Activated gamma-delta T cell treated with anti-CD3 and anti-CD28 coated beads, Interleukin-2, amount 50 U/mL, for 16 hours (primary cell): ENCODE data around the gene ADORA2A.

ENCODE experiments used
- DNase-seq: peaks from one replicate; pipeline ENCODE4 v3.0.0-alpha.2; 2020; ENCODE audit warnings: low read depth

Gene ADORA2A

GRCh38 chr22:24418786-24419474 is 8.5 kb upstream of the ADORA2A start:
- DNase-seq: no peak

GRCh38 chr22:24419475-24419850 is 7.9 kb upstream of the ADORA2A start:
- DNase-seq: no peak

GRCh38 chr22:24420072-24420976 is 7.1 kb upstream of the ADORA2A start:
- DNase-seq: no peak

- DNase-seq: no peak
Observed at GRCh38 chr22:24420977-24421343, 6.4 kb upstream of the ADORA2A start.

GRCh38 chr22:24421428-24421931 is 5.9 kb upstream of the ADORA2A start:
- DNase-seq: no peak

GRCh38 chr22:24422102-24422665 is 5.2 kb upstream of the ADORA2A start:
- DNase-seq: no peak

- DNase-seq: peak; percentile 52
Observed at GRCh38 chr22:24423519-24424000, 3.8 kb upstream of the ADORA2A start.

- DNase-seq: no peak
Observed at GRCh38 chr22:24424001-24424900, 3.1 kb upstream of the ADORA2A start.

- no peak for DNase-seq
Observed at GRCh38 chr22:24424901-24425775, 2.3 kb upstream of the ADORA2A start.

GRCh38 chr22:24426436-24426835 is 963 bp upstream of the ADORA2A start:
- no peak for DNase-seq

GRCh38 chr22:24426851-24427499 is 424 bp upstream of the ADORA2A start:
- DNase-seq: no peak

GRCh38 chr22:24428751-24429410 is 1.5 kb downstream of the ADORA2A start:
- DNase-seq: no peak

GRCh38 chr22:24429411-24430365 is 2.3 kb downstream of the ADORA2A start:
- no peak for DNase-seq

- DNase-seq: no peak
Observed at GRCh38 chr22:24430431-24431308, 3.3 kb downstream of the ADORA2A start.

GRCh38 chr22:24431309-24432034 is 4.1 kb downstream of the ADORA2A start:
- no peak for DNase-seq

GRCh38 chr22:24432059-24432853 is 4.9 kb downstream of the ADORA2A start:
- DNase-seq: no peak
